Measurements from ENCODE around the gene KLHL15. TPM values are rescaled to one million over a fixed set of nuclear protein-coding genes. Genes with fewer than 3 reads are reported as not detected.
"Not testable (repeated sequence)": the region's sequence is repeated elsewhere in the genome, so short reads cannot be mapped to it uniquely, and the experiment has no call there.

KLHL15 gene
- total RNA-seq, 4 donors from 2014 or later = 0.60 to 6.7 (median 5.3) TPM

GRCh38 chrX:23978491-23978890 lies 48.5 kb downstream of the KLHL15 start:
- TF ChIP-seq EP300 (IDR thresholded peaks at IDR 0.05; ENCODE audit: low read depth) (no peak), POLR2A (IDR thresholded peaks at IDR 0.05) (no peak), CTCF (IDR thresholded peaks at IDR 0.05) (no peak), POLR2AphosphoS5 (IDR thresholded peaks at IDR 0.05) (no peak)
- in situ Hi-C loops (cut with MboI; ENCODE audit: low pct_ligation_motif_present in 1 of 4, low pct_unique_long_range_greater_than_20kb in 1 of 4, low sequenced_read_pairs in 3 of 4) (no loop called here), intact Hi-C loops (cut with DNase I; ENCODE audit: low total_unique reads) (no loop called here)
- H3K36me3 ChIP-seq = no peaks in the 10 kb centered on the region
- DNase-seq = no peak
- no peaks in the 10 kb centered on the region for H3K4me1 ChIP-seq
- no peak overlapping the region for H3K27ac ChIP-seq
- H3K4me3 ChIP-seq = no peak overlapping the region
- no peaks in the 10 kb centered on the region for H3K9me3 ChIP-seq
- WGBS, 2 donors (ENCODE audit: low coverage in 1 of 2) = 88% methylated on average over 4 of the region's 4 CpGs; no CpG with 5 or more reads in 1 of the 2 donors
- H3K27me3 ChIP-seq = no peaks in the 10 kb centered on the region

GRCh38 chrX:23965630-23966029 lies 61.4 kb downstream of the KLHL15 start:
- WGBS, 2 donors (ENCODE audit: low coverage in 1 of 2) = 86% methylated on average over 8 of the region's 8 CpGs; no CpG with 5 or more reads in 1 of the 2 donors
- H3K36me3 ChIP-seq; H3K4me3 ChIP-seq; H3K27ac ChIP-seq; H3K9me3 ChIP-seq; DNase-seq; H3K4me1 ChIP-seq; in situ Hi-C loops (cut with MboI; ENCODE audit: low pct_ligation_motif_present in 1 of 4, low pct_unique_long_range_greater_than_20kb in 1 of 4, low sequenced_read_pairs in 3 of 4); intact Hi-C loops (cut with DNase I; ENCODE audit: low total_unique reads); H3K27me3 ChIP-seq: not testable (repeated sequence)

DNA sequence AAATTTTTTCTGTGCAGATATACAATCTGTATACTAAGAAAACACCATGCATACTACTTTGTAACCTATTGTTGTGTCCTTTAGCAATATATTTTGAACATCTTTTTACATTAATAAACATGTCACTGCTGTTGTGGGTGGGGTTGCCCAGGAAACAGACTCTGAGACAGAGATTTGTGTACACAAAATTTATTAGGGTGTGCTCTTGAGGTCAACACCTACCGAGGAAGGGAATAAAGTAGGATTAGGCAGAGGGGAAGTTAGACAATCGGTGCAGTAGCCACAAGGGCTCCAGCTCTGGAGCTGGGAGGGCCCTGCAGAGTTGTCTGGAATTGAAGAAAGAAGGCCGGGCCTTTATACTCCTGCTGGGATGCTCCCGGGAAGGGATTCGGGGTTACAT lies 62.8 kb downstream of the KLHL15 start:
- no peak for DNase-seq
- H3K27ac ChIP-seq = no peak overlapping the region
- 60% methylated on average over 5 of the region's 5 CpGs; no CpG with 5 or more reads in 1 of the 2 donors for WGBS, 2 donors (ENCODE audit: low coverage in 1 of 2)
- in situ Hi-C loops (cut with MboI; ENCODE audit: low pct_ligation_motif_present in 1 of 4, low pct_unique_long_range_greater_than_20kb in 1 of 4, low sequenced_read_pairs in 3 of 4) (no loop called here), intact Hi-C loops (cut with DNase I; ENCODE audit: low total_unique reads) (no loop called here)
- no peaks in the 10 kb centered on the region for H3K36me3 ChIP-seq
- H3K9me3 ChIP-seq = no peaks in the 10 kb centered on the region
- H3K27me3 ChIP-seq = no peaks in the 10 kb centered on the region
- H3K4me3 ChIP-seq = no peak overlapping the region
- no peaks in the 10 kb centered on the region for H3K4me1 ChIP-seq
- TF ChIP-seq CTCF (IDR thresholded peaks at IDR 0.05) (no peak), POLR2A (IDR thresholded peaks at IDR 0.05) (no peak), POLR2AphosphoS5 (IDR thresholded peaks at IDR 0.05) (no peak), EP300 (IDR thresholded peaks at IDR 0.05; ENCODE audit: low read depth) (no peak)

GRCh38 chrX:23959781-23960180 lies 67.2 kb downstream of the KLHL15 start:
- intact Hi-C loops (cut with DNase I; ENCODE audit: low total_unique reads) = no loop called here
- no peak for DNase-seq
- Histone ChIP-seq H3K36me3 (no peaks in the 10 kb centered on the region), H3K4me1 (no peaks in the 10 kb centered on the region), H3K9me3 (no peaks in the 10 kb centered on the region), H3K27ac (no peak overlapping the region), H3K27me3 (no peaks in the 10 kb centered on the region), H3K4me3 (no peak overlapping the region)
- 85% methylated on average over 3 of the region's 3 CpGs; no CpG with 5 or more reads in 1 of the 2 donors for WGBS, 2 donors (ENCODE audit: low coverage in 1 of 2)
- TF ChIP-seq CTCF (IDR thresholded peaks at IDR 0.05) (no peak), POLR2AphosphoS5 (IDR thresholded peaks at IDR 0.05) (no peak), POLR2A (IDR thresholded peaks at IDR 0.05) (no peak)
- in situ Hi-C loops (cut with MboI; ENCODE audit: low pct_ligation_motif_present in 1 of 4, low pct_unique_long_range_greater_than_20kb in 1 of 4, low sequenced_read_pairs in 3 of 4) = no loop called here

GRCh38 chrX:23954396-23954795 lies 72.6 kb downstream of the KLHL15 start:
- DNase-seq = no peak
- in situ Hi-C loops (cut with MboI; ENCODE audit: low pct_ligation_motif_present in 1 of 4, low pct_unique_long_range_greater_than_20kb in 1 of 4, low sequenced_read_pairs in 3 of 4) = no loop called here
- no peaks in the 10 kb centered on the region for H3K9me3 ChIP-seq

More at GRCh38 chrX:23954396-23954795, 72.6 kb downstream of the KLHL15 start:
- H3K27me3 ChIP-seq = no peaks in the 10 kb centered on the region
- intact Hi-C loops (cut with DNase I; ENCODE audit: low total_unique reads) = no loop called here
- TF ChIP-seq POLR2A (IDR thresholded peaks at IDR 0.05) (no peak), POLR2AphosphoS5 (IDR thresholded peaks at IDR 0.05) (no peak), EP300 (IDR thresholded peaks at IDR 0.05; ENCODE audit: low read depth) (no peak), CTCF (IDR thresholded peaks at IDR 0.05) (no peak)
- no peaks in the 10 kb centered on the region for H3K4me1 ChIP-seq
- WGBS, 2 donors (ENCODE audit: low coverage in 1 of 2) = 55% methylated on average over 4 of the region's 4 CpGs; no CpG with 5 or more reads in 1 of the 2 donors
- no peak overlapping the region for H3K27ac ChIP-seq
- no peaks in the 10 kb centered on the region for H3K36me3 ChIP-seq
- no peak overlapping the region for H3K4me3 ChIP-seq
